NCI-H446 treated with DMSO at 0.1 percent for 48 hours (cell line): ENCODE data around the gene OR2V2.
"Not testable (repeated sequence)": the region's sequence is repeated elsewhere in the genome, so short reads cannot be mapped to it uniquely, and the experiment has no call there.

Source experiments
- DNase-seq: peaks from one replicate; lab custom pipeline; 2025; lab: John Stamatoyannopoulos, UW

OR2V2 gene

GRCh38 chr5:181114844-181115778, 32.3 kb upstream of the OR2V2 start:
- no peak for DNase-seq

GRCh38 chr5:181118369-181118768, 29.0 kb upstream of the OR2V2 start:
- no peak for DNase-seq

GRCh38 chr5:181119105-181119504, 28.3 kb upstream of the OR2V2 start:
- no peak for DNase-seq

GRCh38 chr5:181120306-181120705, 27.1 kb upstream of the OR2V2 start:
- no peak for DNase-seq

GRCh38 chr5:181120761-181121160, 26.6 kb upstream of the OR2V2 start:
- DNase-seq: no peak

- DNase-seq: no peak
These were observed 25.5 kb upstream of the OR2V2 start for GRCh38 chr5:181121675-181122561.

- DNase-seq: no peak
These were observed 22.9 kb upstream of the OR2V2 start for GRCh38 chr5:181124526-181124925.

GRCh38 chr5:181126841-181127240, 20.5 kb upstream of the OR2V2 start:
- no peak for DNase-seq

- DNase-seq: no peak
These were observed 19.9 kb upstream of the OR2V2 start for GRCh38 chr5:181127456-181127855.

GRCh38 chr5:181127907-181128626, 19.3 kb upstream of the OR2V2 start:
- no peak for DNase-seq

GRCh38 chr5:181129601-181130000, 17.8 kb upstream of the OR2V2 start:
- DNase-seq: no peak

GRCh38 chr5:181130081-181130480, 17.3 kb upstream of the OR2V2 start:
- DNase-seq: not testable (repeated sequence)

GRCh38 chr5:181130832-181131496, 16.4 kb upstream of the OR2V2 start, which contains the start of gene OR2V1:
OR2V1 (minus strand) TSS chr5:181131169; CDS start chr5:181125304, 5,865 bp downstream.
- DNase-seq: no peak

GRCh38 chr5:181131514-181131913, 15.9 kb upstream of the OR2V2 start:
- DNase-seq: no peak

GRCh38 chr5:181133083-181133482, 14.3 kb upstream of the OR2V2 start:
- no peak for DNase-seq

GRCh38 chr5:181133610-181134231, 13.7 kb upstream of the OR2V2 start:
- no peak for DNase-seq

GRCh38 chr5:181134259-181134658, 13.1 kb upstream of the OR2V2 start:
- no peak for DNase-seq

- no peak for DNase-seq
These were observed 10.9 kb upstream of the OR2V2 start for GRCh38 chr5:181136361-181136955.

GRCh38 chr5:181138258-181138657, 9.1 kb upstream of the OR2V2 start:
- DNase-seq: no peak

- no peak for DNase-seq
These were observed 6.6 kb upstream of the OR2V2 start for GRCh38 chr5:181140766-181141165.

GRCh38 chr5:181142054-181142453, 5.3 kb upstream of the OR2V2 start:
- DNase-seq: no peak
